ENCODE data around the gene FRS3.
"Not testable (repeated sequence)": the region's sequence is repeated elsewhere in the genome, so short reads cannot be mapped to it uniquely, and the experiment has no call there.

The FRS3 gene, protein sequence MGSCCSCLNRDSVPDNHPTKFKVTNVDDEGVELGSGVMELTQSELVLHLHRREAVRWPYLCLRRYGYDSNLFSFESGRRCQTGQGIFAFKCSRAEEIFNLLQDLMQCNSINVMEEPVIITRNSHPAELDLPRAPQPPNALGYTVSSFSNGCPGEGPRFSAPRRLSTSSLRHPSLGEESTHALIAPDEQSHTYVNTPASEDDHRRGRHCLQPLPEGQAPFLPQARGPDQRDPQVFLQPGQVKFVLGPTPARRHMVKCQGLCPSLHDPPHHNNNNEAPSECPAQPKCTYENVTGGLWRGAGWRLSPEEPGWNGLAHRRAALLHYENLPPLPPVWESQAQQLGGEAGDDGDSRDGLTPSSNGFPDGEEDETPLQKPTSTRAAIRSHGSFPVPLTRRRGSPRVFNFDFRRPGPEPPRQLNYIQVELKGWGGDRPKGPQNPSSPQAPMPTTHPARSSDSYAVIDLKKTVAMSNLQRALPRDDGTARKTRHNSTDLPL

DNA sequence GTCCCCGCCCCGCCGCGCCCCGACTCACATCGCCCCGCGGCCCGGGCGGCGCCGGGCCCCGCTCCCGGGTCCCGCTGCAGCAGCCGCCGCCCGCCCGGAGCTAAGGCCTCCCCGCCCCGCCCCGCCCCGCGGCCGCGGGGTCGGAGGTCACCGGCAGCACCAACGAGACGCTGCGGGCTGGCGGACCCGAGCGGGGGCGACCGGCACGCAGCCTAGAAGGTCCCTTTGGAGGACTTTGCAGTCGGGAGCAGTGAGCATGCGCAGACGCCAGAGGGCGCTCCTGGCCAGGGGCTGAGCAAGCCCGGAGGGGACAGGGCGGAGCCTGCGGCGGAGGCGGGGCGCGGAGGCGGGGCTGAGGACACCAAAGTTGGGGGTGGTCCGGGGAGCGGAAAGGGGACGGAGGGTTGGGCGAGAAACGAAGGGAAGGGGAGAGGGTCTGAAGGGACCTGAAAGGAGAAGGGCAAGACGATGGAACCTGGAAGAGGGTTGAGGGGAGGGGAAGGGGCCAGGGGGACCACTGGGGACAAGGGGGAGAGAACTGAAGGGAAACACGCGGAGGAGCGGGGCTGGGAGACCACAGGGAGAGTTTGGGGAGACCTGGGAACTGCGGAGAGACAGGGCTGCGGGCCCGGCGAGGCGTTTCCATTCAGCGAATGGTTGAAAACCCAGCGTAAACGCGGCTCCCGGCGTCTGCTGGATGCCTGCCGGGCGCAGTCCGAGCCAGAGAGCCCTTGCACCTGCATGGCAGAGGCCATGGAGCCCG, at the start of gene FRS3:
FRS3 (minus strand) TSS at position 113 of the 763 bp plus-strand sequence. CDS start 2,913 bp downstream, outside the sequence.
- DNase-seq (ENCODE audit: insufficient read length, low spot score) (peak; percentile 91), FAIRE-seq (peak; percentile 95)

DNA sequence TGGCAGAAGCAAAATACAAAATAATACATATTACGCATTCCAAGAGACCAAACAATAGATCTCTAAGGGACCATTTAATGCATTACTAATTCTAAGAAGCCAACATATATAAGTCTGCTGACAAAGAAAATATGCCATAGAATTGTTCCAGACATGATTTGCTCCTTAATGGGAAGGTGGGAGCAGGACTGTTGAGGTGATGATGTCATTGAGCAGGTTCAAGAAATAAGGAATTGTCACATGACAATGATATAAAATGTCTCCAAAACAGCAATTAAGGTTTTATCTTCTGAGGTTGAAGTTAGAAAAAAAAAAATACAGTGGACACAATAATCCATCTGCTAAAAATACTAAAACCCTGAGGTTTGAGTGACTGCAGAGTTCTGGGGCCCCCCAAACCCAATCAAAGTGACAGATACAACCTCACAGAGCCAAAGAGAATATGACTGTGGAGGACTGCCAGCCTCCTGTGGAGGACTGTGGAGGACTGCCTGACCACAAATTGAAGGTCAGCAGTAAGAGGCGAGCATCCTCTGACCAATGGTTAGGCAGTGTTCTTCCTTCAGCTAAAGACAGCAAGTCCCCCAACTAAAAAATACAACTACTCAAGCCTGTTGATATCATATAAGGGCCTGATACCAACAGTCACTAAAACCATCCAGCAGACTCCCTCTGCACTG, 46.8 kb upstream of the FRS3 start:
- no peak for FAIRE-seq
- no peak for DNase-seq (ENCODE audit: insufficient read length, low spot score)

DNA sequence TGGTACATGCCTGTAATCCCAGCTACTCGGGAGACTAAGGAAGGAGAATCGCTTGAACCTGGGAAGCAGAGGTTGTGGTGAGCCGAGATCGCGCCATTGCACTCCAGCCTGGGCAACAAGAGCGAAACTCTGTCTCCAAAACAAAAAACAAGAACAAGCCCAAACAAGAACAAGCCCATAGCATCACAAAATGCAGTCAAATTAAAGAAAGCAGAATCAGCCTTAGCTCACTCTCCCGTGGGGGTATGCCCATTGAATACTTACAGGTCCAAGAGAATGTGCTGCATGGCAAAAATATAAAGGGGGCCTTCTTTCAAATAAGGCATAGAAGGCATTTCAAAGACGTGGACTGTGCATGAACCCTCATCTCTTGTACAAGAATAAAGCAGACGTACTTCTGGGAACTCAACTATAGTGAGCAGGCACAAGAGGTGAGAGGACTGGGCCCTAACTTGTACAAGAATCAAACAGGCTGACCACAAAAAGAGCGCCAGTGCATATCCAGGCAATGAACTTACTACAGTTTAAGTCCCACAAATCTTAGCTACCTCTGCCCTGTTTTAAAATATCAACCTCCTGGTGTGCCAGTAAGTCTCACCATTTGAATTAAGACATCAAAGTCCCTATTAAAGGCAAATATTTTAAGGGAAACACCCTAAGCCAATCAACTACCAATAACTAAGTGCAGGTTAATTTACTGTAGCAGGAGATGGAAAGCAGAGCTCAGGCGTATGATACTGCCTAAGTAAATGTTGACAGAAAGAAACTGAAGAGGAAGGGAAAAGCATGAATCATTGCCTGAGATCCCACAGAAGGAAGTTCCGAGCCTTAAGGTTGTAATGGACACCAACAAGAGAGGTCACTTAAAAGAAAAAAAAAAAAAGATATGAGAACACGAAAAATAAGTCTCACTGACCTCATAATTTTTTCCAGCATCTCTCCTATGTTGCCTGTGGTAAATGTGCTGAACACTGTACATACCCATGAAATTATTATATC, 45.2 kb upstream of the FRS3 start:
- FAIRE-seq = no peak
- no peak for DNase-seq (ENCODE audit: insufficient read length, low spot score)

DNA sequence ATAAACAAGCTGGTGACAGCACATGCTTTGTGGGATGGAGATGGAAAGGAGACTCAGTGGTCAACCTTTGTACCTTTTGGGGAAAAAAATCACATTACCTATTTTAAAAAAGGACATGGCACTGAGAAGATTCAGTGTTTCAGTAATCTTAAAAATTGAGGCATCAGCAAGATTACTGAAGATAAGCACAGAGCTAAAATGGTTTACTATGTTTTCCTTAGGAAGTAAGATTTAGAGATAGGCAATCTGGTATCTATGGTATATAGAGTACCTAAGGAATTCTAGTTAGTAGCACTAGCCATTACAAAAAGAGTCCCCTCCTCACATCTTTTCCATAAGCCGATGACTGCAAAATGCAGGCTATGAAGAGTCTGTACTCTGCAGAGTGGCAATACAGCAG, 43.5 kb upstream of the FRS3 start:
- FAIRE-seq (no peak), DNase-seq (ENCODE audit: insufficient read length, low spot score) (no peak)

DNA sequence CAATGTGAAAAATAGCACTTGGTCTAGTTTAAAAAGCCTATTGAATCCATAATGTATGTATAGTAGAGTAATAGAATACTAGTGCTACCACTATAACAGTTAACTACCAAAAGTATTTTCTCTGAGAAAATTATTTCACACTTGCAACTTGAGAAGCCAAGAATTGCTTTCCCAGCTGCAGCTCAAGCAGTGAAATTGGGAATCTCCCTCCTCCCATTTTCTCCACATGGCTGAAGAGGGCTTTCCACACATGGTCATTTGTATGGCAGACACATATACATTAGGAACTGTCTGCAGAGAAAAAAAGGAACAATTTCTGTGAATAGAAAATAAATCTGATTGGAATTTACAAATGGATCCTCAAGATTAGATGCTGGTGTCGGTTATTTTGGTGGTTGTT, 42.3 kb upstream of the FRS3 start:
- DNase-seq (ENCODE audit: insufficient read length, low spot score) = no peak
- FAIRE-seq = no peak

DNA sequence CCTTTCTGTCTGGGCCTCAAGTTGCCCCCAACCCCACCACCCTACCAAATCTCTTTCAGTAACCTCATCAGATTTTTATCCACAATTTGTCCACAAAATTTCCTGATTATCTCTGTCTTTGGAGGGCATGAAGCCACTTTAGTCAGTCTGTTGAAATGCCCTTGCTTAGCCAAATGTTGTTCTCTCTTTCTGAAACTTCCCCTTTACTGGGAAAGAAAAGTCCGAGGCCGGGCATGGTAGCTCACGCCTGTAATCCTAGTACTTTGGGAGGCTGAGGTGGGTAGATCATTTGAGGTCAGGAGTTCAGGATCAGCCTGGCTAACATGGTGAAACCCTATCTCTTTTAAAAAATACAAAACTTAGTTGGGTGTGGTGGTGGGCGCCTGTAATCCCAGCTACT, 41.6 kb upstream of the FRS3 start:
- no peak for FAIRE-seq
- DNase-seq (ENCODE audit: insufficient read length, low spot score) = no peak

DNA sequence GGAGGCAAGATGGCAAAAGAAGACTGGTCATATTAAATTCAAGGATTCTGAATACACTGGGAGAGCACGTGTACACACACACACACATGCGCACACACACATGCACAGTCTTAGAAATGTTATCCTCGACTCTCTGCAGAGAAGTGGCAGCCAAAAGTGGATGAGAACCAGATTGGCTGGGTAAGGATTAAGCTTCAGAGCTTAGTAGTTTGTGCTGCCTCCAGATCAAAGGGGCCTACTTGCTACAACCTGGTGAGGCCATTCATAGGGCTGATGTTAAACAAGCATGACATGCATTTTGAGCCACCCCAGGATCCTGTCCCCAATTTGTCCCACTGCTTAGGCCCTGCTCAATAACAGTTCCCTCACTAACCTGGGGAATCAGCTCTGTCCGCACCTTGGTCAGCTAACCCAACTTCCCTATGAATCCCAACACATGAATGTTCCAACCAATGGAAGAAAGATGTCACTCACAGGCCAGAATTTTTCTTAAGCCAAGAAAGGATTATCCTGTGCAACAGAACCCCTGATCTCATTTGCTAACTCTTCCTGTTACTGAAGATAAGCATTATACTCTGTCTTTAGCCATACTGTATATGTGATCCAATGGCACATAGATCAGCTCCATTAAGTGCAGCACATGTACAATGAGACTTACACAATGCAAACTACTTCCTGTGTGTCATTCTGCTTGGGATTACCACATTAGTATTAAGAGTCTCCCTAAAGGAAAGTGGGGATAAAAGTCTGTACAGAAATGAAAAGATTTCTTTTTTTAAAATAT, 38.8 kb upstream of the FRS3 start:
- no peak for DNase-seq (ENCODE audit: insufficient read length, low spot score)
- peak; percentile 26 for FAIRE-seq

DNA sequence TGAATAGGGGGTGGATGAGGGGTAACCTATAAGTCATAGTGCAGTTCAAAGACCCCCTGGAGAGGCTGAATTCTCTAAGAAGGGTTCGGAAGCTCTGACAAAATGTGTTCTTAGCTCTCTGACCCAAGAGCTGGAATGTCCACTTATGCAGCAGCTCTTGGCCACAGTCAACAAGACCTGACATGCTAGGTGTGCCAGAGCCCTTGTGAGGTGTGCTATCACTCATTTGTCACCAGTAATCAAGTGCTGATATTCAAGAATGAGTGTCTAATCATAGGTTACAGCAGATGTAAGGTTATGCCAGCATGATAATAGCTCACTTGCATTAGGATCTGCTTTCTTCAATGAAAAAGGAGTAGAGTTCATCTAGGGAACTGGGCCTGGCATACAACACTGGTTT, 35.9 kb upstream of the FRS3 start:
- peak; percentile 36 for FAIRE-seq
- no peak for DNase-seq (ENCODE audit: insufficient read length, low spot score)

DNA sequence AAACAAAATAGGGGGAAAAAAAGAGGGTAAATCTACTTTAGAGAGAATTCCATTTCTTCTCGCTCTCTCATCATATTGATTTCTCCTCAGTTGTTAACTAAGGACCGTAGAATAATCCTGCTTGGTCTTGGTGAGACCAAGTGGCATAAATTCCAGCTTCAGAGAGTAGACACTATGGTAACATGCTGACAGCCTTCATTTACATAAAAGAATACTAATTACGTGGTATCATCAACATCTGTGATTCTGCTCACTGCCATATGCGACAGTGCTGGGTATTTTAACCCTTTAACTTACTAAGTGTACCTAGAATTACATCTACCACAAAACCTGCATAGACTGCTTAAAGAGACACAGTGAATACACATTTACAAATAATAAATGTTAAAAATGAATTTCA, 34.9 kb upstream of the FRS3 start:
- no peak for DNase-seq (ENCODE audit: insufficient read length, low spot score)
- no peak for FAIRE-seq

DNA sequence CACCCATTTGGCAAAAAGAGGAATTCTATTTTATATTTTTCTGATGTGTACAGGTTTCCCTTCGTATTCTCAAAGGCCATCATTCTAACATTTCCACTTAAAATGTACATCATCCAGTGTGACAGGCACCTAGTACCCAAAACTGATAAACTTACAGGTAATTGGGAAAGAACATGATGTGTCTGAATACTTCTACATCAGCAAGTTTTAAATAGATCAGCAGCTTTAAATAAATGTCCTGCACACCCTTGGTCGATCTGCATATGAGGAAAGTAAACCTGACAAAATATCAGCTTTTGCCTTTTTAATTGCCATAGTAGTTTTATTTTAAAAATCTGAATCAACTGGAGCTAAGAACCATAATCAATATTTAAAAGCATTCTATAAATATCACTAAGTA, 34.3 kb upstream of the FRS3 start:
- DNase-seq (ENCODE audit: insufficient read length, low spot score) (no peak), FAIRE-seq (no peak)

DNA sequence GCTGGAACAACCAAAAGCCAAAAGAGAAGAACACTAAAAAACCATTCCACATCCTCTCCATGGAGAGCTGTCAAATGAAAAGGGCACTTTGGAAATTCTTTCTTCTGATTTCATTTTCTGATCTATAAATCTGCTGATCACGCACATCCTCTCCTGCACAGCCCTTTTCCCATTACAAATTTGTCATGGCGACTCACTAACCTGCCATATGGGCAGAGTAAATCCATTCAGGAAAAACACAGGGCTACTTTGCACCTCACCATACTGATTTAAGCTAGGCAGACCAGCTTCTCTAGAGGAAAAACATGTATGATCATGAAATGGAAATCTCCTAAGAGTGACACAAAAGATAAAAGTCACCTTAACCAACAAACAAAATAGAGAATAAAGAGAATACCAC, 33.8 kb upstream of the FRS3 start:
- no peak for FAIRE-seq
- DNase-seq (ENCODE audit: insufficient read length, low spot score) = no peak

DNA sequence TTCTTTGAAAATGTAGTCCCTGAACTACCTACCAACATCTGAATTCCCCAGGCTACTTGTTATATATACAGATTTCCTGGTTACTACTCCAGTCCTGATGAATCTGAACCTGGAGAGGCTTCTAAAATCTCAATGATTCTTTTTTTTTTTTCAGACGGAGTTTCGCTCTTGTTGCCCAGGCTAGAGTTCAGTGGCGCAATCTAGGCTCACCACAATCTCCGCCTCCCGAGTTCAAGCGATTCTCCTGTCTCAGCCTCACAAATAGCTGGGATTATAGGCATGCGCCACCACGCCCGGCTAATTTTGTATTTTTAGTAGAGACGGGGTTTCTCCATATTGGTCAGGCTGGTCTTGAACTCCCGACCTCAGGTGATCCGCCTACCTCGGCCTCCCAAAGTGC, 32.2 kb upstream of the FRS3 start:
- not testable (repeated sequence) for DNase-seq (ENCODE audit: insufficient read length, low spot score); FAIRE-seq

DNA sequence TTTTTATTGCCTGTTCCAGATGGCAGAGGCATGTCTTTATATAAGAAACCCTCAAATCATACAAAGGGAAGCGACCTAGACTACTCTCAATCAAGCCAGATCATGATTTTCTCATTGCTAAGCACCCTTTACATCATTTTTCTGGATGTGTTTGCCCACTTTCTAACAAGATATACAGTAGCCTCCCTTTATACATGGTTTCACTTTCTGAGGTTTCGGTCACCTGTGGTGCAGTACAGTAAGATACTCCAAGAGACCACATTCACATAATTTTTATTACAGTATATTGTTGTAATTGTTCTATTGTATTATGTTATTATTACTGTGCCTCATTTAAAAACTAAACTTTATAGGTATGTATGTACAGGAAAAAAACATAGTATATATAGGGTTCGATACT, 31.4 kb upstream of the FRS3 start:
- DNase-seq (ENCODE audit: insufficient read length, low spot score) (no peak), FAIRE-seq (no peak)

DNA sequence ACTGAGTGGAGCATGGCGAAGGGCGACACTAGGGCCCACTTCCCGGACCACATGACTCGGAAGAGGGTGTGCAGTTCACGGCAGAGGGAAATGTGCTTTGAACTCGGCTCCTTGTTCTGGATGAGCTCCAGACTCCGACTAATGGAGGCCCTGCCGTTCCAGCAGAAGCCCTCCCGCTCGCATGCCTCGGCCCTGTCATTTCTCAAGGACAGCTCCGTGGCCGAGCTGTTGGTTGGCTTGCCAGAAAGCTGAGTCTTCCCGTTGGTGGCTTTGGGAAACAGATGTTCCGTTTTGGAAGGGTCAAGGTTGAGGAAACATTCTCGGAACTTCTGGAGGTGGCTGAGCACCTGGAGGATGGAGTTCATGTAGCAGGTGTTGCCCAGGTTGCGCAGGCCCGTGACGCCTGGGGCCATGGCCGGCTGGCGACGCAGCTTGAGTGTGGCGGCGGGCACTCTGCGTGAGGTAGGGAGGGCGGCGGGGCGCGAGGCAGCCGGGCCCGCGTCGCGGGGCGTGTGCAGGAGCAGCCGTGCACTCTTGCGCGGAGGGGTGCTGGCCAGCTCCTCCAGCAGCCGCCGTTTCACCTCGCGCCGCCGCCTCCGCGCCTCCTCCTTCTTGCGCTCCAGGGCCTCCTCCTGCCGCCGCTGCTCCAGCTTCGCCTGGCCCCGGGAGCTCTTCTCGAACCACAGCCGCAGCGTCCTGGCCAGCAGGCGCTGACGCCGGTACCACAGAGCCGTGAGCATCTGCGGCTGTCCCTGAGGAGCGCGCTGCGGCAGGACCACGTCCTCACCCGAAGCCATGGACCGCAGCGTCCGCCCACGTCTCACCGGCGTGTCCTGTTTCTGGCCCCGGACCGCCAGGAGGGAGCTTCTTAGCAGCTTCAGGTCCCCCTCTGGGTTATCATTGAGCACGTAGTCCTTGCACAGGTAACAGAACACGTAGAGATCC, 26.4 kb upstream of the FRS3 start:
- FAIRE-seq (no peak), DNase-seq (ENCODE audit: insufficient read length, low spot score) (no peak)

DNA sequence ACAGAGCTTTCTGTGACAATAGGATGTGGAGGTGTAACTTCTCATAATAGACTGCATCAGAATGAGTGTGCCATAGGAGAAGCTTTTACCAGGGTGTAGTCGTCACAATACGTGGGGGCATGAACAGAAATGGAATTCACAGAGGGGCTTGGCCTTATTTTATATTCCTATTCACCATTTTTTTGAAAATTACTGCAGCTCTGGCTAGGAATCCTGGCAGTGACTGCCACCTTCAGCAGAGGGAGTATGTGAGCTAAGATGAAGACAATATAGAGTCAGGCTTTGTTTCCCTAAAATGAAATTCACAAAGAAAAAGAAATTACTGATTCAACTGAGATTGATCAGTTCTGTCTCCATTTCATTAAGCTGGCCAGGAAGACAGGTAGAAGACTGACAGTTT, 21.7 kb upstream of the FRS3 start:
- DNase-seq (ENCODE audit: insufficient read length, low spot score) (no peak), FAIRE-seq (no peak)

DNA sequence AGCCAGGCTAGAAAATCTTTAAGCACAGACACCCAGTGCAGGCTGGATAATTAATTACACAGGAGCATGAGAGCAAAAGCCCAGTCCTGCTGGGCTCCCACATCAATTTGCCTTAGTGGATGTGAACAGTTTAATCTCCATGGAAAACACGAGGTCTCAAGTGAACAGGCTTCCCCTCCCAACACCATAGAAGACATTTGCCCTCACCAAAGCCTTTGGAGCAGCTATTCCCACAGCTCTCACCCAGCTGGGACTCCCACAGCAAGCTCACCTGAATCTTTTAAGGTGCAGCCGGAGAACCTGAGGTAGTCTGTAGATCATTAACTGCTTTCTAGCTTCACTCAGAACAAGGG, 19.8 kb upstream of the FRS3 start:
- no peak for FAIRE-seq
- no peak for DNase-seq (ENCODE audit: insufficient read length, low spot score)

DNA sequence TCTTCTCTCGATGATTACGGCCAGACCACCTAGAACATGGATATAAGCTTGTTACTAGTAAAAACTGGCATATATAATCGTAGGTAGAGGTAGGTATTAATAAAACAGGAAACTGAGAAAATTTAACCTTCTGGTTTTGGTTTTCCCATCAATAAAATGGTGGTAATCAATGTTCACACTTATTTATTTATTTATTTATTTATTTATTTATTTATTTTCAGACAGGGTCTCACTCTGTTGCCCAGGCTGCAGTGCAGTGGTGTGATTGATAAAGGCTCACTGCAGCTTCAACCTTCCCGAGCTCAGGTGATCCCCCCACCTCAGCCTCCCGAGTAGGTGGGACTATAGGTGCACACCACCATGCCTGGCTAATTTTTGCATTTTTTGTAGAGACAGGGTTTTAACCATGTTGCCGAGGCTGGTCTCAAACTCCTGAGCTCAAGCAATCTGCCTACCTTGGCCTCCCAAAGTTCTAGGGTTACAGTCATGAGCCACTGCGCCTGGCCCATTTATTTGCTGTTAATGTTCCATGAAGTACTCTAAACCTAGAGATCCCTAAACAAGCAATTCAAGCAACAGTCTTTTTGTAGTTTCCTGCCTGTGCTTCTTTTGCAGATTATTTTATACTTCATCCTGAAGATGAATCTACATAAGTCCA, 19.3 kb upstream of the FRS3 start:
- no peak for DNase-seq (ENCODE audit: insufficient read length, low spot score)
- no peak for FAIRE-seq

DNA sequence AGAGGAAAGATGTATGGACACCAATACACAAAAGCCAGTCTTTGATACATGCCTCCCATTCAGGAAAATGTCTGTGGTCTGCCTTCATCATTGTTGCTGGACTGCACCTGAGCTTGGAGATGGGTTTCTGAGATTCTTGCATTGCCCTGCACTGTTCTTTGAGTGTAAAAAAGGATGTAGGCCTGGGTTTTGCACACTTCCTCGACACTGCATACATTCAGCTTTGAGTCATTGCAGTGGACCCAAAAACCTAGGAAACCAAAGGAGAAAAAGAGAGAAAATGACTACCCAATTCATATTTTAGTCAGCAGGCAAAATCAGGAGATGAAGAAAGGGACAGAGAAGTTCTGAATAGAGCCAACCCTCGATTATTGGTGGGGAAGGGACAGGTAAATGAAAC, 16.8 kb upstream of the FRS3 start:
- FAIRE-seq = no peak

More for the DNA sequence above, 16.8 kb upstream of the FRS3 start:
- DNase-seq (ENCODE audit: insufficient read length, low spot score) = no peak
